ENCODE results near the gene ANKRD13D.

- no peak for TF ChIP-seq CTCF (conservative IDR thresholded peaks at IDR 0.05)
- TF ChIP-seq ZFX (IDR thresholded peaks at IDR 0.05): no peak
Observed at GRCh38 chr11:67308031-67308866, 19.1 kb downstream of the ANKRD13D start.

Data from C4-2B (cell line).